Stimulated activated CD8-positive, alpha-beta memory T cell treated with anti-CD3 and anti-CD28 coated beads, Interleukin-7, amount 100 ng/mL, for 48 hours (primary cell): ENCODE measurements around the gene LDHD.

Experiments
- DNase-seq, 2 donors: peaks; one replicate each; pipeline ENCODE4 v3.0.0-alpha.2; 2020; ENCODE audit warnings: low read depth in 1 of 2; ENCODE audit errors: extremely low read depth in 1 of 2

The LDHD gene

DNA sequence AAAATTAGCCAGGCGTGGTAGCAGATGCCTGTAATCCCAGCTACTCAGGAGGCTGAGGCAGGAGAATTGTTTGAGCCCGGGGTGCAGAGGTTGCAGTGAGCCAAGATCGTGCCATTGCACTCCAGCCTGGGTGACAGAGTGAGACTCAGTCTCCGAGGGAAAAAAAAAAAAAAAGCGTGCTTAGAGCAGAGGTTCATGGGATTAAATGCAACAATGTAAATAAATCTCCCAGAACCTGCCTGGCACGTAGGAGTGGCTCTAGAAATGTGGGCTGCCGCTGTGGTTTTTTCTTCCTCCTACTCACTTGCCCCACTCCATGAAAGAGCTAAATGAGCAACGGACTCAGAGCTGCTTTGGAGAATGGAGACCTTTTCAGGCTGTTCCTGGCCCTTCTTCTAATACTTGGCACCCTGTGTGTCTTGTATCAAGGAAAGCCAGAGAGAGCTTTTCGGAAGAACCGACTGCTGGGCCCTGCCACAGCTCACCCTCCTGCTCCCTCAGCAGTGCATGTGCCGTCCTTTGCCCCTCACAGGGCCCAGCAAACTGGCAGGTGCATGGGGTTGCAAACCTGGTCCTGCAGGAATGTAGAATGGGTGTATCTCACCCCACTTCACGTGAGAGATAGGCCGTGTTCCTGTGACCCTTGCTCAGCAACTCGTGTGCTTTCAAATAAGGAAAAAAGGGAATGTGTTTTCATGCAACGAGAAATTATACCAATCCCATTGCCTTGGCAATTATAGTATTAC, 52.0 kb downstream of the LDHD start:
- peak in 1 of 2 donors; percentile 25 for DNase-seq

DNA sequence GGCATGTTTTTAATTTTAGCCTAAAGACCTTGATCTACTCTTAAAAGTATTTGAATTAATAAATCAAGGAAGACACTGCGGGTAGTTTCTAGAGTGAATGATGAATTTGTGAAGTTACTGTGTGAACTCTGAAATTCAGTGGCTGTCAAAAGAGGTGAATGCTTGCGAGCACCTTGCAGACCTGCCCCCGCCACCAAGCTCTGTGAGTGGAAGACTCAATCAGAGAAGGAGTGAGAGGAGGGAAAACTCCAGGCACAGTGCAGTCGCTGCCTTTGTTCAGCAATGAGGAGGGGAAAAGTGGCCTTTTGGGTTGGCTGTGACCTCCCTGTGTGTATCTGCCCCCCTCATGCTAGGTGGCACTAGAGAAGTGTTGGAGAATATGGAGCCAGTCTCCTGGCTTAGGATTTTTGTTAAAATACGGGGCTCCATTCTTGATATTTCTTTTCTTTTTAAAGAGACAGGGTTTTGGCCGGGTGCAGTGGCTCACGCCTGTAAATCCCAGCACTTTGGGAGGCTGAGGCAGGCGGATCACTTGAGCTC, 53.0 kb downstream of the LDHD start:
- no peak for DNase-seq

DNA sequence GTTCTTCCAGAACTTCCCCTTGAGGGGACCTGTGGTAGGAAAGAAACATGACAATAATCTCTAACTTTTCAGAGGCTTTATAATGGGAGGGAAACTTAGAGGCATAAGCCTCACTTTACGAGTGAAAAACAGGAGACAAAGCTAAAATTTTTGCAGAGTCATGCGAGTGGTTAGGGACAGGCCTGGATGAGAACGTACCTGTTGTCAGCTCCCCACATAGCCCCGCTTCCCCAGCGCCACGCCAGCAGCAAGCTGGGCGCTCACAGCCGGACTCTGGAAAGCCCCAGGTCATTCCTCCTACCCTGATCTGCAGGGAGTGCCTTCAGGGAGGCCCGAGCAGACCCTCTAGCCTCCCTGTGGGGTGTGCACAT, 53.6 kb downstream of the LDHD start:
- no peak for DNase-seq

DNA sequence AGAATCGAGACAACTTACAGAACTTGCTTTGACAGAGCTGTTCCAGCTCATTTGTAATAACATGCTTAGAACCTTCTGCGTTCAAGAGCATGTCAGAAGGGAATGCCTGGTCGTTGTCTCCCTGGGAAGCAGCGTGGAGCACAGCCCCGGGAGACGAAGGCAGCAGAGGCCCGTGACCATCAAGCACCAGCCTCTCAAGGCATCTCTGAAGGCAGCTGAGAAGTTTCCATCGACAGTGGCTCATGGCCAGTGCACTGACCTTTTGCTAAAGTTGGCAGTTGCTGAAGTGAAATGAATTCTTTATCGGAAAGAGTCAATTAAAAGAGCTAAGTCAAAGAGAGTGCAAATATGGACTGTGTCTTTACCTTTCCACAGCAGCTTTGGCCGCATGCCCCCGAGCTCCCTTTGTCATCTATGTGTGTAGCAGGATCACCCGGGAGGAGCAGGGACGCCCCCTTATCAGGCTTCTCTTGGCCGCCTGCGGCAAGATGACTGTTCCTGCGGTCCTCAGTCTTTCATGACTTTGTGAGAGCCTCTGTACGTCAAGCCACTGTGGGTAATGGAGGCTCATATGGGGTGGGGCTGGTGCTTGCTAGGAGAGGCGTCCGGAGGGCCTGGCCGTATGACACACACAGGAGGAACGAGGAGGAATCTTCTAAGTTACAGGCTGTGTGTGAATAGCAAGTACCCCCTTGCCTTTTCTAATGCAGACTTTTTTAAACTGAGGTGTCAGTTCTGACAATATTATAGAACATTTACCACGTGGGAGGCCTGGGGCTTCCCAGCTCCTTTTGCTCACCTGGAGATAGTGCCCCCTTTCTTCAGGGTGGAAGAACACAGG, 54.2 kb downstream of the LDHD start:
- DNase-seq, result no peak
